Stimulated activated CD8-positive, alpha-beta memory T cell treated with anti-CD3 and anti-CD28 coated beads, Interleukin-12 subunit alpha, Interleukin-12 subunit beta, amount 100 ng/mL, for 24 hours (primary cell): ENCODE data around the gene CD6.
A peak's percentile ranks its signal among the peaks of the same experiment; 100 is the strongest.

Experiments
- DNase-seq: peaks from one replicate; pipeline ENCODE4 v3.0.0-alpha.2; 2020; ENCODE audit errors: extremely low read depth

Gene CD6

DNA sequence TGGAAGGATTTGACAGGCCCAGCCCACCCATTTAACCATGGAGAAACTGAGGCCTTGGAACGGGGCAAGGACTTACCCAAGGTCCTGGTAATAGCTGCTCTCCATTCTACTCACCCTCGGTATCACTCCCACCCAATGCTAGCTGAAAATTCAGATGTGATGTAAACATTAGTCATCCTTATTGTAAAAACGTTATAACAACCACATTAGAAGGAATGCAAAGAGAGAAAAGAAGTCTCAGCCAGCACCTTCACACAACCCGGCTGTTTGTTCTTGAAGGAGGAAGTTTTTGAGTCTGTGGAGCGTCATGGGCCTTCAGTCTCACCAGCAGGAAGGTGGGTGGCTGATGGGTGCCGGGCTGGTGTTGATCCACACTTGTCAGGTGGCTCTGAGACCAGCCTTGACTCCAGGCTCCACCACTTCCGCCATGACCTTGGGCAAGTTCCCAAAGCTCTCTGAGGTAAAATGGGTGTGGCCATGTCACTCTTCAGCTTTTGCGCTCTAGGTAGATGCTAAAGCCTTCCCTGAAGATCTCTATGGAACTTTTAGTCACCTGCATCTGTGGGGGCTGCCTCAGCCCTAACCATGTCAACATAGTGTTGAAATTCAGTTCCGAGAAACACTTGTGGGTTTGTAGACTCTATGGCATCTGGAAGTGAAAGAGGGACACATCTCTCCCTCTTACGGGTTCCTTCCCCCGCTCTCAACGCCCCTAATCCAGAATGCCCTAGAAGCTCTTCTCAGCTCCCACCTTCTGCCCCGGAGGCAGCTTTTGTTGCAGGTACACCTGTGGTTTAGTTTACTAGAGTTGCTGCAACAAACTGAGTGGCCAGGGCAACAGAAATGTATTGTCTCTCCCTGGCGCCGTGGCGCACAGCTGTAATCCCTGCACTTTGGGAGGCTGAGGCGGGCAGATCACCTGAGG lies 14.8 kb downstream of the CD6 start:
- DNase-seq = peak; percentile 68

DNA sequence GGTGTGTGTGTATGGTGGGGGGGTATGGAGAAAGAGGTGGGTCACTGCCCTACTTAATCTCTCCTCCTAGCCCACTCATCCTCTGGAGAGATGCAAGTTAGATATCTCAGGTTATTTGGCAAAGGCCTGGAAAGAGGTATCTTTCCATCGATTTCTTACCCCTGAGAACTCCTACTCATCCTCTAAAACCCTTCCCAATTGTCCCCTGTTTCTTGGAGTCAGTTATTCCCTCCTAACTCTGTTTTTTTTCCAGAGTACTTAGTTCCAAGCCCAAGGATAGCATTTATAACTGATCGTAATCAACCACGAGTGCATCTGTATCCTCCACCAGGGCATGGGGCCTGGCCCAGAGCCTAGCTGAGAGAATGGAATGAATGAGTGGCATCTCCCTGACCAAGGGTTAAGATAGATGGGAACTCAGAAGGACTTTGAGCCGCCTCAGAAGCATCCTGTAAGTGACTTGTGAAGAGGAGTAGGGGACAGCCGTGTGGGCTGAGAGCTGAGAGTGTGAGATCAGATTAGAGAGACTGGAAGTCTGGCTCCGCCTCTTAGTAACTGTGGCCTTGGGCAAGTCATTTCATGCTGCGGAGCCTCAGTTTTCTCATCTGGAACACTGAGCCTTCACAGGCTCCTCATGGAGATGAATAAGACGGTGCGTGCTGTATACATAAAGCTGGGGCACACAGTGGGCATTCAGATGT lies 16.2 kb downstream of the CD6 start:
- DNase-seq = no peak

DNA sequence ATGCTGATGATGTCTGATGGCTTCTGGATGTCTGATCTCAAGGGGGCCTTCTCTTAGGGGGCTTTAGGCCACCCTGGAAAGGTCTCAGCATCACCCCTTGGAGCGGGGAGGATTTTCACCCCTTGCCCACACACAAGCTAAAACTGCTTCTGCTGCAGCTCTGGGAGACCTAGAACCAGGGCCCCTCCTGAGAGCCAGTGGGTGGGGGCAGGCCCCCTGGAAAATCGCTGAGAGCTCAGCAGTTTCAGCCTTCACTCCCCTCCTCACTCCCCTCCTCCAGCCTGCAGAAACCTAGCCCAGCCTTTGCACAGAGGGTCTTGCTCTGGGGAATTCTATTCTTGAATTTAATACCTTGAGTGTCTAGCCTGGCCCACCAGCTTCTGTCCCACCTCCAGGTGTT lies 17.2 kb downstream of the CD6 start:
- no peak for DNase-seq

DNA sequence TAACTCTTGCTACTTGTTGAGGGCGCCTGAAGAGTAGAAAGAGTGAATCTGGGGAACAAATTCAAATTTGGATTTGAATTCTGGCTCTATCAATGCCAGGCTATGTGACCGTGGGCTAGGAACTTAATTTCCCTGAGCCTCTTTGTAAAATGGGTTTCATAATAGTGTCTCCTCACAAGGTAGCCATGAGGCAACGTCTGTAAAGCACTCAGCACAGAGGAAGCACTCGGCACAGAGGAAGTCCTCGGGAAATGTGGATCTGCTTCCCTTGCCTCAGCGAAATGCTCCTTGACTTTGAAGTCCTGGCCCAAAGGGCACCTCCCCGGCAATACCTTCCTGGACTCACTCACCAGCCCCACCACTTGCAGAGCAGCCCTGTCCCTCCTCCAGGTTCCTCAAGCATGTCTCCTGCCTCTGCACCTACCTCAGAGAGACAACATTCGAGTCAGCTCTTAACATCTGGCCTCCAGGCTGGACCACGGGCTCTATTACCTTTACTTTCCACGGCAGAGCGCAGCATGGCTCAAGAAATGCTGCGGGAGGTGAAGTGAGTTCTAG lies 17.7 kb downstream of the CD6 start:
- no peak for DNase-seq

DNA sequence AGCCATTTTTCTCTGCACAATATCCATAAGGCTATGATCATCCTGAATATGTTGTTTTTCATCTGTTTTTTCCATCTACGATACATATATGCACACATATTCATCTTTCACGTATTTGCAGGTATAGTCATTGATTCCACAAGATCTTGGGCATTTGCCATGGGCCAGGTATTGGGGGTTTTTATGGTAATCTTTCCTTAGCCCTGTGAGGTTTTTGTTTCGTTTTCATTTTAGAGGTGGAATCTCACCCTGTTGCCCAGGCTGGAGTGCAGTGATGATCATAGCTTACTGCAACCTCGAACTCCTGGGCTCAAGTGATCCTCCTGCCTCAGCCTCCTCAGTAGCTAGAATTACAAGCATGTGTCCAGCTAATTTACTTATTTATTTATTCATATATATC lies 20.0 kb downstream of the CD6 start:
- no peak for DNase-seq

DNA sequence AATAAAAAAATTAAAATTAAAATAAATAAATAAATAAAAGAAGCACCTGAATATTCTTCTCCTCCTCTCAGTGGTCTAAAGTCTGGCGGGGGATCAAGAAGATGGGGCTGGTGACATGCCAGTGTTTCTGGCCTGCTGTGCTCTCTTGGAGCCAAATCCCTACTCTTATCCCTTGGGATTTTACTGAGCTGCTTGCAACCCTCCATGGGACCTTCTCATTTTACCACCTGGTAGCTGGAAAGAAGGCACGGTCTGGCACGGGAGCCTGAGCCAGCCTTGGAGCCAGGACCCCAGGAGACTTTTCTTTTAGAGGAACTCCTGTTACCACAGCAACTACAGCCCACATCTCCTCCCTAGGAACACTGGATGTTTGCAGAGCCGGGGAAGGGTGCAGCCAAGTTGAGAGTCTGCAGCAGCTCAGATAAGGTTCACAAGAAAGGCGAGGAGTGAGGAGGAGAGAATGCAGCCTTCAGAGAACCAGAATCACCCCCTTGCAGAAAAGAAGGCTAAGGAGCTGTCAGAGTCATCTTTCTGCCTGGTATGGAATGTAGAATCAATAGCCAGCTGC lies 21.4 kb downstream of the CD6 start:
- DNase-seq = no peak

DNA sequence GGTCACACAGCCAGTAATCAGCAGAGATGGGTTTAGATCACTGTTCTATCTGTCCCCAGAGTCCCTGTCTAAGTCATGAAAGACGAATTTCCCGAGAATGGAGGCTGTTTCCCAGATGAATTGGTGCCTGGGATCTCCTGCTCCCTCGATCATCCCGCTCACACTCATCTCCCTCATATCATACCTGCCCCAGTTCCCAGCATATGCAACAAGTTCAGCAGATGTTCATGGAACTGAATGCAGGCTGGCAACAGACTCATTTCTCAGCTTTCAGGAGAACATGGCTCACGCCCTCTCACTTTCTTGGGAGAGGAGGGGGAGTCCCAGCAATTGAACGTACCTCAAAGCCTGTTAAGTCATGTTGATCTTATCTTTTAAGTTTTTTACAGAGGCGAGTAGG lies 22.1 kb downstream of the CD6 start:
- DNase-seq = no peak

DNA sequence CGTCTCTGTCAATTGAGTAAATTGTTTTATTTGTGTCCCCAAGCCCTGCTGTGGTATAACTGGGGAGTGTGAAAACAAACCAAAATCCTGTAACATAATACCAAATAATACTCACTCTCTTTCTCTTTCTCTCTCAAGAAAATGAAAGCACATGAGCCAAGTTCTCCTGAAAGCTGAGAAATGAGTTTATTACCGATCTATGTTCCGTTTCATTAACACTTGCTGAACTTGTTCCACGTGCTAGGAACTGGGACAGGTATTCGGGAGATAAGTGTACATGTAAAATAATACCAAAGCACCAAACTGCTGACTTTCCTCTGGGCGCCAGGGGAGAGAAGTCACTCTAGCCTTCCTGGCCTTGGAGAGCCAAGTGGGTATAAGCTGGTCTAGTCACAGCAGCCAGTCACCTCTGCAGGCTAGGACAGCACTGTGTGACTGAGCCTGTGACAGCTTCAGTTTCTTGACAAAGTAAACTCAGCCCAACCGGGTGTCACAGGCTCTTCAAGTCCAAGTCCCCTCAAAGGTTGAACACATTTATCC lies 23.1 kb downstream of the CD6 start:
- no peak for DNase-seq

GRCh38 chr11:60995798-60996197 lies 24.3 kb downstream of the CD6 start:
- DNase-seq = no peak

DNA sequence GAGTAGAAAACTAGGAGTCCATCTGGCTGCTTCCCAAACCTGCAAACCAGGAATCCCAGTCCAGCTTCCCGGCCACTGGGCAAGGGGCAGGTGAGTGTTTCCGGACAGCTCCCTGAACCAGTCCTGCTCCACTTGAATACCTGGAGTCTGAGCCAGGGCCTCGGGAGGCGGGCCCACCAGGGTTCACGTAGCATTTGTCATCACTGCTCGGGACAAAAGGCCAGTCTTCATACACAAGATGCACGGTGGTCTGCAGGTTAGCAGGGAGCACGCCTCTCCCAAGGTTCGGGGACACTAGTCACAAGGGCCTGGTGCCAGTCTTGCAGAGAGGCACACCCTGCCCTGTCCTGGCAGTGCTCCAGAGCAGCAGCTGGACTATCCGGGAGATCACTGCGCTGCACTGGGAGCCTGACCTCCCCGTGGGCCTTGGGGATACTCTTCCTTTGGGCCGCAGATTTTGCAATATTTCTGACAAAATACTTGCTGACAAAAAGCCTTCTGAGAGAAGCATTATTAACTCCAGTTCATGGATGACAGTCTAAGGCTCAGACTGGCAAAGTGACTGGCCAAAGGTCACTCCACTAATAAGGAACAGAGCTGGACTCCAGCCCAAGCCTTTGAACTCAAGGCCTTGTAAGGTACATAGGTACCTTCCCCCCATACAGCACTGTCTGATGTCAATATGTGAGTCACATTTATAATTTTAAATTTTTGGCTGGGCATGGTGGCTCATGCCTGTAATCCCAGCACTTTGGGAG lies 25.1 kb downstream of the CD6 start:
- DNase-seq = no peak

- no peak for DNase-seq
Observed at GRCh38 chr11:61000426-61000825, 28.9 kb downstream of the CD6 start.

DNA sequence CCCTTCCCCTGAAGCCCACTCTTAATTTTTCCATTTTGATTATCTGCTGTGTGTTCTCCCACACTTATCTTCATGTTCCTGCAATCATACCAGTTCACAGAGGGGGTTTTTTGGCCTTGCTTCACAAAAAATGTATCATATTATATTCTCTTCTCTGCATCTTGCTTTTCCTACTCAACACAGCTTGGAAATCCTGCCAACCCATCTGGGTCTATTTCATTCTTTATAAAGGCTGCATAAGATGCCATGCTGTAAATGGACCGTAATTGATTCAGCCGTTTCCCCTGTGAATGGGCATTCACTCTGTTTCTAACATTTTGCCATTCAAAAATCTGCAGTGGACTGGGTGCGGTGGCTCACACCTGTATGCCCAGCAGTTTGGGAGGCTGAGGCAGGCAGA lies 30.5 kb downstream of the CD6 start:
- DNase-seq = no peak

DNA sequence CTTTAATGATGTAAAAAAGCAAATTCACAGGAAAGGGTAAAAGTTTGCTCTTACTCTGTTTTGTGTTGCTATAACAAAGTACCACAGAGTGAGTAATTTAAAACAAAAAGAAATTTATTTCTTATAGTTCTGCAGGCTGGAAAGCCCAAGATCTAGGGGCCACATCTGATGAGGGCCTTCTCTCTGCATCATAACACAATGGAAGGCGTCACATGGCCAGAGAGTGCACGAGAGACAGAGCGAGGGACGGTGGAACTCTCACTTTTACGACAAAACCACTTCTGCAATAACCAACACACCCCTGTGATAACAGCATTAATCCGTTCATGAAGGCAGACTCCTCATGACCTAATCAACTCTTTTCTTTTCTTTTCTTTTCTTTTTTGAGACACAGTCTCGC lies 31.1 kb downstream of the CD6 start:
- DNase-seq = no peak

DNA sequence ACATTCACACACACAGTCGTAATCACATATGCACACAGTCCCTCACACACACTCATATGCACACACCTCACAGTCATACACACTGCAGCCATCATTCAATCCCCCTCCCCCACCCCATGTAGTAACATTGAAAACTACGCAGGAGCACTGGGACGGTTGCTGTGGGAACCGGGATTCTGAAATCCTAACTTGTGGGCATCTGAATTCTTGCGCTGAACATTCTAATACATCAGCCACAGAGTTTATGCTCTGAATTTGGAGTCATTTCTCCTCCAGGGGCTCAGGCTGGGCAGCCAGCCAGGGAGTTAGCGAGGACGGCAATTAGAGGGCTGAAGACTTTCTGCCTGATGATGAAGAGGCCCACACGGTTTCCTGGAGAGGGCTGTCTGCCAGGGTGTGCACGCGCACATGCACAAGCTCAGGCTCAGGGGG lies 32.7 kb downstream of the CD6 start:
- DNase-seq = no peak

DNA sequence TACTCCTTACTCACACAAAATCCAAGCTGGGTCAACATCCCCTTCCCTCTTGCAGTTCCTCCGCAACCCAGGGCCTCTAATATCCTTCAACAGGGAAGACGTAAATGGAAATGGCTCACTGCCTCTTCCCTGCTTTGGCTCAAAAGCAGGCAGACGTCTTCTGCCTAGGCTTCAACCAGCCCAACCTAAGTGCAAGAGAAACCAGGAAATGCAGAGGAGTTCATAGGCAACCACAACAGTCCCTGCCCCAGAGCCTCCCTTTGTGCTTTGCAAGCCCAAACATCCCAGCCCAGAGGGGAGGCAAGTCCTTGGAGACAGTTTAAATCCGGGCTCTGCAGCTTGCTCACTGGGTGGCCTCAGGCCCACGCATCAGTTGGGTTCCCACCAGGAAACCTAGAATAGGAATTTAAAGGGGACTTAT lies 33.3 kb downstream of the CD6 start:
- no peak for DNase-seq

DNA sequence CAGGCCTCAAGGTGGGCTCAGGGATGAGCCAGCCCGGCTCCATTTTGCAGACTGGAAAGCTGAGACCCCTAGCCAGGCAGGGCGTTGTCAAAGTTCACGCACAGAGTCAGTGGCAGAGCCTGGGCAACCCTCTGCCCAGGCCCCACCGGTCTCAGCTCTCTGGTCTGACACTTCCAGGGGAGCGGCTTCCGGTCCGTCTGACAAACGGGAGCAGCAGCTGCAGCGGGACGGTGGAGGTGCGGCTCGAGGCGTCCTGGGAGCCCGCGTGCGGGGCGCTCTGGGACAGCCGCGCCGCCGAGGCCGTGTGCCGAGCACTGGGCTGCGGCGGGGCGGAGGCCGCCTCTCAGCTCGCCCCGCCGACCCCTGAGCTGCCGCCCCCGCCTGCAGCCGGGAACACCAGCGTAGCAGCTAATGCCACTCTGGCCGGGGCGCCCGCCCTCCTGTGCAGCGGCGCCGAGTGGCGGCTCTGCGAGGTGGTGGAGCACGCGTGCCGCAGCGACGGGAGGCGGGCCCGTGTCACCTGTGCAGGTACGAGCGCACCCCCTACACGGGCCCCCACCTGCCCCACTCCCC lies 36.0 kb downstream of the CD6 start:
- DNase-seq = no peak

- DNase-seq = no peak
Observed at GRCh38 chr11:61007956-61008896, 36.7 kb downstream of the CD6 start.

DNA sequence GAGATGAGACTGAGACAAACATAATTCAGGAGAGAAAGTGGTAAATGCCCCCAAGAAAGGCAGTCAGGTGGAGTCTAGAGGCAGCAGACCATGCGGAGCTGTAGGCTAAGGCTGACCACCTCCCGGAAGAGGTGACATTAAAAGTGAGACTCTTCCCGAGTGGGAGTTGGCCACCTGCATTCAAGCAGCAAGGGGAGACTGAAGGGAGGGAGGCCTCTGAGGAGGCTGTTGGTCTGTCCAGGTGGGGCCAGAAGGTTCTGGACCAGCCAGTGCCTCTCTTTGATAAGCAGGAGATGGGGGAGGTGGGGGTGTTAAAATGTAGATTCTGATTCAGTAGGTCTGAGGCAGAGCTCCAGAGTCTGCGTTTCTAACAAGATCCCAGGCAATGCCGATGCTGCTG lies 37.5 kb downstream of the CD6 start:
- DNase-seq = no peak

- DNase-seq = no peak
Observed at GRCh38 chr11:61009392-61010275, 38.2 kb downstream of the CD6 start.
